Activated naive CD8-positive, alpha-beta T cell treated with anti-CD3 and anti-CD28 coated beads, Interleukin-2, amount 10 ng/mL, durations not matched to agents 7 days and 5 days (primary cell): Measurements from ENCODE around the gene ERICH4. TPM values are rescaled to one million over a fixed set of nuclear protein-coding genes. Genes with fewer than 3 reads are reported as not detected.

Source experiments
- ATAC-seq: fragments of 150-1000 bp; cut with Tn5 transposase; one replicate; pipeline ENCODE4 v1.10.0; 2021; ENCODE audit warnings: low read depth, moderate library complexity
- POLR2A ChIA-PET: fragments of 350-600 bp; sonication (Branson Sonifier 250); formaldehyde crosslinking; loops from one replicate; lab custom pipeline; 2021; ENCODE audit warnings: antibody characterized with exemption; lab: Charles Lee
- DNase-seq: peaks from one replicate; pipeline ENCODE4 v3.0.0; 2021
- H3K27ac Mint-ChIP-seq: one replicate; pipeline ENCODE4 v1.8.0; 2022; ENCODE audit warnings: mild to moderate bottlenecking, mixed read lengths
- H3K27me3 Mint-ChIP-seq: one replicate; pipeline ENCODE4 v1.8.0; 2022; ENCODE audit warnings: mild to moderate bottlenecking, moderate library complexity, mixed read lengths
- H3K36me3 Mint-ChIP-seq: one replicate; pipeline ENCODE4 v1.8.0; 2021; ENCODE audit warnings: mild to moderate bottlenecking, mixed read lengths
- H3K4me1 Mint-ChIP-seq: one replicate; pipeline ENCODE4 v1.8.0; 2021; ENCODE audit warnings: mixed read lengths
- H3K4me3 Mint-ChIP-seq: one replicate; pipeline ENCODE4 v1.8.0; 2022; ENCODE audit warnings: mild to moderate bottlenecking, moderate library complexity, mixed read lengths
- H3K9me3 Mint-ChIP-seq: one replicate; pipeline ENCODE4 v1.8.0; 2021; ENCODE audit warnings: mixed read lengths
- total RNA-seq, 2 experiments: library from RNA; stranded (reverse); gene quantifications; one replicate each; pipeline ENCODE4 v1.2.3, GENCODE V29; 2021

ERICH4 gene
- total RNA-seq, 2 experiments from 2014 or later = not detected

GRCh38 chr19:41421973-41422372 is 21.0 kb upstream of the ERICH4 start:
- no peaks in the 10 kb centered on the region for H3K27me3 Mint-ChIP-seq
- H3K27ac Mint-ChIP-seq = no peak overlapping the region
- H3K9me3 Mint-ChIP-seq = no peaks in the 10 kb centered on the region
- H3K4me1 Mint-ChIP-seq = peaks cover 7% of the 10 kb centered on the region
- ATAC-seq (no peak), DNase-seq (no peak)
- no peak overlapping the region for H3K4me3 Mint-ChIP-seq
- POLR2A ChIA-PET = no interaction called here
- peaks cover 33% of the 10 kb centered on the region for H3K36me3 Mint-ChIP-seq

DNA sequence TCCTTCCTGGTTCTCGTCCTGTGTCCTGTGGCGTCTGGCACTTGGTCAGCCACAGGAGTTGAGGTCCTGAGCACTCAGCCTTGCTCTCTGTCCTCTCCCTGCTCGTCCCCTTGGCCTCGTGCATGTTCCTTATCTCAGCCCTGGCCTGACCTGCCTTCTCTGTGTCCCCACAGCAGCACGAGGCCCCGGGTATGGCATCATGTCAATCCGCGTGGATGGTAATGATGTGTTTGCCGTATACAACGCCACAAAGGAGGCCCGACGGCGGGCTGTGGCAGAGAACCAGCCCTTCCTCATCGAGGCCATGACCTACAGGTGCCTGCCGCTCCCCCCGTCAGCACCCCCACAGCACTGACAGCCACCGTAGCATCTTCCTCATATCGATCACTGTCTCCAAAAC is 20.5 kb upstream of the ERICH4 start:
- peaks cover 9% of the 10 kb centered on the region for H3K4me1 Mint-ChIP-seq
- no peaks in the 10 kb centered on the region for H3K9me3 Mint-ChIP-seq
- POLR2A ChIA-PET = no interaction called here
- H3K4me3 Mint-ChIP-seq = no peak overlapping the region
- DNase-seq = no peak
- H3K27ac Mint-ChIP-seq = peak overlapping the region; percentile 34
- no peak for ATAC-seq
- peaks cover 31% of the 10 kb centered on the region for H3K36me3 Mint-ChIP-seq
- H3K27me3 Mint-ChIP-seq = no peaks in the 10 kb centered on the region

DNA sequence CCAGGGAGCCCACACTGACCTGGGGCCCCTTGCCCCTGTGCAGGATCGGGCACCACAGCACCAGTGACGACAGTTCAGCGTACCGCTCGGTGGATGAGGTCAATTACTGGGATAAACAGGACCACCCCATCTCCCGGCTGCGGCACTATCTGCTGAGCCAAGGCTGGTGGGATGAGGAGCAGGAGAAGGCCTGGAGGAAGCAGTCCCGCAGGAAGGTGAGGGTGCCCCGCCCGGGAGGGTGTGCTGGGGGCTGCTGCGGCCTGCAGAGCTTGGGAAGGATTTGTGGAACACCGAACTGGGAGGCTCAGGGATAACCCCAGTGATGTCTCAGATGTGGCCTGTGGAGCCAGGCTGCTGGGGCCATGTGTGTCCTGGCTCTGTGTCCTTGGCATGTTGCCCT is 20.0 kb upstream of the ERICH4 start:
- no peak for DNase-seq
- Mint-ChIP-seq H3K27me3 (no peaks in the 10 kb centered on the region), H3K9me3 (no peaks in the 10 kb centered on the region), H3K36me3 (peaks cover 33% of the 10 kb centered on the region), H3K4me1 (peaks cover 13% of the 10 kb centered on the region), H3K4me3 (no peak overlapping the region), H3K27ac (peak overlapping the region; percentile 34)
- no peak for ATAC-seq
- POLR2A ChIA-PET = no interaction called here

DNA sequence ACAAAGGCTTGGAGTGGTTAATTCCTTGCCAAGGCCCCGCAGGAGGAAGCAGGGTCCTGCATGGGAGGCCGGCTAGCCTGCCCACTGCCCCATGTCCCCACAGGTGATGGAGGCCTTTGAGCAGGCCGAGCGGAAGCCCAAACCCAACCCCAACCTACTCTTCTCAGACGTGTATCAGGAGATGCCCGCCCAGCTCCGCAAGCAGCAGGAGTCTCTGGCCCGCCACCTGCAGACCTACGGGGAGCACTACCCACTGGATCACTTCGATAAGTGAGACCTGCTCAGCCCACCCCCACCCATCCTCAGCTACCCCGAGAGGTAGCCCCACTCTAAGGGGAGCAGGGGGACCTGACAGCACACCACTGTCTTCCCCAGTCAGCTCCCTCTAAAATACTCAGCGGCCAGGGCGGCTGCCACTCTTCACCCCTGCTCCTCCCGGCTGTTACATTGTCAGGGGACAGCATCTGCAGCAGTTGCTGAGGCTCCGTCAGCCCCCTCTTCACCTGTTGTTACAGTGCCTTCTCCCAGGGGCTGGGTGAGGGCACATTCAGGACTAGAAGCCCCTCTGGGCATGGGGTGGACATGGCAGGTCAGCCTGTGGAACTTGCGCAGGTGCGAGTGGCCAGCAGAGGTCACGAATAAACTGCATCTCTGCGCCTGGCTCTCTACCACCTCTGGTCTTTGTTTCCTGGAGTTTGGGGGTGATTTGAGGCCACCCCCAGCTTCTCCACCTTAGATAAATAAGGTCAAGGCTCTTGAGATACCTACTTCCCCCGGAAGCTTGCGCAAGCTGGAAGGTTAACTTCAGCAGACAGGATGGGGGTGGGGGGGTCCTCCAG is 18.4 kb upstream of the ERICH4 start:
- Mint-ChIP-seq H3K36me3 (peaks cover 28% of the 10 kb centered on the region), H3K27ac (peak overlapping the region; percentile 70)
- DNase-seq = no peak

DNA sequence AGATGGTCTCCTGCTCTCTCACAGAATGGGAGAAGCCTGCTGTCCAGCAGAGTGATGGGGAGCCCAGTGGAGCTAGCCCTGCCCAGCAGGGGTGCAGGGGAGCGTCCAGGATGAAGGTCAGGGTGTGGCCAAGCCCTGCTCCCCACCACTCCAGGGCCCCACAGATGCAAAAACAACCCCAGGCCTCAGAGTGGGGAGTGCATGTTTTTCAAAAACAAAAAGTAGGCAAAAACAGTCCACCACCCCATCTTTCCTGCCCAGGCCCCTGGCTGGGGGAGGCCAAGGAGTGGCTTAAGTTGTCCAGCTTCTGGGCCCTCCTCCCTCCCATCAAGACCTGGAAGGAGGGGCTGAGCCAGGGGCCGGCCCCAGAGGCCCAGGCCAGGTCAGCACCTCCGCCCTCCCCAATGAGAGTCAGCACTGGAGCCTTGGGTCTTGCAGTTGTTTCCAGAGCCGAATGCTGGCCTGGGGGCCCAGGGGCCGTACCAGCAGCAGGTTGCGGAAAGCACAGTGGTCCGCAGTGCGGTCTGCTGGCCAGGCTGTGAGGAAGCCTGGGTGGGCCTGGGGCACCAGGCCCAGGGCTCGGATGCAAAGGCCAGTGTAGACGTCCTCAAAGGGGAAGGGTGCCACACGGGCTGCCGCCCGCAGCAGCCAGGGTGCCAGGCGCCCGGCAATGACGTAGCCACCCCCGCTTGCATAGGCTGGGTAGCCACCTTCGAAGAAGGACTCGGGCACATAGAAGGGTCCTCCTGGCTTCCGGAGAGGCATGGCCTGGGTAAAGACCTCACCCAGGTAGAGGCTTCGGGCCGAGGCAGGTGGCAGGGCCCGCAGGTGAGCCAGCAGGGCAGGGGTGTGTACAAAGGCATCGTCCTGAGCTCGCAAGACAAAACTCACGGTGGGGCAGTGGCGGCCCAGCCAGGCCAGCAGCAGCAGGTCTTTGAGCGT is 17.5 kb upstream of the ERICH4 start:
- Mint-ChIP-seq H3K9me3 (no peaks in the 10 kb centered on the region), H3K4me3 (peak overlapping the region; percentile 25), H3K27me3 (no peaks in the 10 kb centered on the region), H3K36me3 (peaks cover 25% of the 10 kb centered on the region), H3K4me1 (peaks cover 17% of the 10 kb centered on the region), H3K27ac (peak overlapping the region; percentile 70)
- POLR2A ChIA-PET = interaction anchor here (0.6 kb wide), 2 partner anchors 40 to 88 kb away, joined by 3 to 6 read pairs; no protein-coding TSS in a partner anchor
- no peak for ATAC-seq
- no peak for DNase-seq

More for the DNA sequence above, 18.4 kb upstream of the ERICH4 start:
- no peak for ATAC-seq
- Mint-ChIP-seq H3K4me1 (peaks cover 19% of the 10 kb centered on the region), H3K9me3 (no peaks in the 10 kb centered on the region), H3K27me3 (no peaks in the 10 kb centered on the region), H3K4me3 (peak overlapping the region; percentile 39)
- POLR2A ChIA-PET = interaction anchor here (0.6 to 1.4 kb wide), 4 partner anchors 9 to 346 kb away, joined by 3 to 6 read pairs (median 4); no protein-coding TSS in a partner anchor

GRCh38 chr19:41426116-41426841 is 16.7 kb upstream of the ERICH4 start:
- DNase-seq = no peak
- POLR2A ChIA-PET = interaction anchor here (0.6 to 3.8 kb wide), 3 partner anchors 13 to 122 kb away, joined by 3 to 24 read pairs (median 3); partner anchors contain the start of gene DMAC2
- H3K4me3 Mint-ChIP-seq = peak overlapping the region; percentile 98
- no peak for ATAC-seq
- H3K9me3 Mint-ChIP-seq = no peaks in the 10 kb centered on the region
- H3K4me1 Mint-ChIP-seq = peaks cover 17% of the 10 kb centered on the region
- peak overlapping the region; percentile 97 for H3K27ac Mint-ChIP-seq
- no peaks in the 10 kb centered on the region for H3K27me3 Mint-ChIP-seq
- H3K36me3 Mint-ChIP-seq = peaks cover 16% of the 10 kb centered on the region

- no peaks in the 10 kb centered on the region for H3K9me3 Mint-ChIP-seq
- POLR2A ChIA-PET = interaction anchor here (0.8 to 3.8 kb wide), 5 partner anchors 10 to 122 kb away, joined by 3 to 24 read pairs (median 3); partner anchors contain the start of gene DMAC2
These were observed 15.9 kb upstream of the ERICH4 start, which contains the start of gene B3GNT8 for GRCh38 chr19:41426952-41427646. Gene B3GNT8, minus strand, starts transcription at chr19:41427374. Its CDS starts 596 bp downstream, at chr19:41426778.

GRCh38 chr19:41427647-41428480 is 15.1 kb upstream of the ERICH4 start:
- H3K4me3 Mint-ChIP-seq = peak overlapping the region; percentile 98
- peaks cover 21% of the 10 kb centered on the region for H3K4me1 Mint-ChIP-seq
- peak; percentile 52 for DNase-seq
- H3K9me3 Mint-ChIP-seq = no peaks in the 10 kb centered on the region
- no peaks in the 10 kb centered on the region for H3K27me3 Mint-ChIP-seq
- ATAC-seq = peak; percentile 37
- POLR2A ChIA-PET = interaction anchor here (0.5 to 3.8 kb wide), 7 partner anchors 9 to 75 kb away, joined by 3 to 24 read pairs (median 3); partner anchors contain the start of genes B9D2 and DMAC2
- H3K36me3 Mint-ChIP-seq = peaks cover 9% of the 10 kb centered on the region
- H3K27ac Mint-ChIP-seq = peak overlapping the region; percentile 97

More at GRCh38 chr19:41426952-41427646, 15.9 kb upstream of the ERICH4 start, which contains the start of gene B3GNT8:
- Mint-ChIP-seq H3K27me3 (no peaks in the 10 kb centered on the region), H3K36me3 (peaks cover 11% of the 10 kb centered on the region), H3K4me3 (peak within 1 kb of the TSS; percentile 98), H3K27ac (peak within 1 kb of the TSS; percentile 97), H3K4me1 (peaks cover 17% of the 10 kb centered on the region)
- peak; percentile 74 for ATAC-seq
- peak; percentile 71 for DNase-seq

GRCh38 chr19:41428481-41428859 is 14.5 kb upstream of the ERICH4 start:
- no peak for DNase-seq
- H3K36me3 Mint-ChIP-seq = peaks cover 8% of the 10 kb centered on the region
- H3K4me3 Mint-ChIP-seq = peak overlapping the region; percentile 98
- H3K27ac Mint-ChIP-seq = peak overlapping the region; percentile 55
- ATAC-seq = peak; percentile 15
- POLR2A ChIA-PET = interaction anchor here (0.5 to 3.8 kb wide), 5 partner anchors 9 to 73 kb away, joined by 3 to 24 read pairs (median 5); partner anchors contain the start of genes B9D2 and DMAC2
- no peaks in the 10 kb centered on the region for H3K27me3 Mint-ChIP-seq
- no peaks in the 10 kb centered on the region for H3K9me3 Mint-ChIP-seq
- H3K4me1 Mint-ChIP-seq = peaks cover 21% of the 10 kb centered on the region

DNA sequence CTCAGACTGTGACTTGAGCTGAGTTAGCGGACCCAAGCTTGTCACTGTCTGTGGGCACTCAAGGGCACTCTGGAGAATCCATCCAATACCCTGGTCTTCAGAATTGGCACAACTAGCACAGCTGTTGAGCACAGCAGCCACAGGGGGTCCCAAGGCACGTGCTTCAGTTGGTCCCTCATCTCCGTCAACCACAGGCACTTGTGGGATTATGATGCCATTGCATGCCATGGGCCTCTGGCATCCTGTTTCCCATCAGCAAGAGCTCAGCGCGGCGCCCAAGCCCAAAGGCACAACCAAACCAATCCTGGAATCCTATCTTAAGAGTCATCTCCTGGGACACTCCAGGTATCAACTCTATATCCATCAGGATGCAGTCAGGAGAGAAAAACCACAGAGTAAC is 12.0 kb upstream of the ERICH4 start:
- POLR2A ChIA-PET = interaction anchor here (0.9 to 1.6 kb wide), 4 partner anchors 74 to 103 kb away, joined by 3 to 4 read pairs (median 3); no protein-coding TSS in a partner anchor
- Mint-ChIP-seq H3K36me3 (peaks cover 10% of the 10 kb centered on the region), H3K4me1 (peaks cover 23% of the 10 kb centered on the region), H3K4me3 (no peak overlapping the region), H3K9me3 (no peaks in the 10 kb centered on the region), H3K27ac (no peak overlapping the region), H3K27me3 (no peaks in the 10 kb centered on the region)
- ATAC-seq (no peak), DNase-seq (no peak)
